GM19455 (cell line): ENCODE results near the gene SEMA3D.

Experiments
- ATAC-seq: cut with Tn5 transposase; IDR thresholded peaks from one replicate; pipeline ENCODE4 v1.9.1; 2021; ENCODE audit not compliant: unreplicated experiment

SEMA3D gene

DNA sequence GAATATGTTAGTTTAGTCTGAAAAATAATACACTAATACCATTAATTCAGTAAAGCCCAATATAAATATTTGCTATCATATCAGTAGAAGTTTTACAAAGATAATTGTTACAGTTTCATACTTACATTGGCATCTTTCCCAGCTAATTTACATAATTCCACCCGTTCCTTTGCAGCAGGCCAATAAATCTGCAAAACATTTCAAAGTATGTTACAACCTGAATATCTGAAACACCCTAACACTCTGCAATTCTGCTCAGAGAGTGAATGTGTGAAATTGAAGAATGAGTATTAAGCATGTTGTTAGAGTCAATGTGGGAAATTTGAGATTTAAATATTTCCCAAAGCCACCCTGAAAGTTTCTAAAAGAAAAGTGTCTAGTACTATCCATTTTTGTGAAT, 105.5 kb downstream of the SEMA3D start:
- ATAC-seq: no peak

GRCh38 chr7:85079434-85079833, 107.4 kb downstream of the SEMA3D start:
- no peak for ATAC-seq

DNA sequence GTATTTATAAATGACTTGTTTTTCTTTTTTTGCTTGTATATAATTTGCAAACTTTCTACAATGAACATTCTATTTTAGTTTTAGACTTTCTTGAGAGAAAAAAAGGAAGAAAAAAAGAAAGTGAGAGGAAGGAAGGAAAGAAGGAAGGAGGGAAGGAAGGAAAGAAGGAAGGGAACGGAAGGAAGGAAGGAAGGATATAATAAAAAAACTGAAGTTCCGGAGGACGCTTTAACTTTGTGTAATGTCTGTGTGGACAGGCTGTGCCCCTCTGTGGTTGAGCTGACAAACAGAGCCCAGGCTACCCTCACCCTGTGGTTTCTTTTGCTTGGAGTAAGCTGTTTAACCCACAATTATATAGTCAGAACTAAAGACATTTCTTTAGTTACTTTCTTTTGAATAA, 108.7 kb downstream of the SEMA3D start:
- no peak for ATAC-seq

GRCh38 chr7:85075864-85076263, 111.0 kb downstream of the SEMA3D start:
- ATAC-seq: no peak

DNA sequence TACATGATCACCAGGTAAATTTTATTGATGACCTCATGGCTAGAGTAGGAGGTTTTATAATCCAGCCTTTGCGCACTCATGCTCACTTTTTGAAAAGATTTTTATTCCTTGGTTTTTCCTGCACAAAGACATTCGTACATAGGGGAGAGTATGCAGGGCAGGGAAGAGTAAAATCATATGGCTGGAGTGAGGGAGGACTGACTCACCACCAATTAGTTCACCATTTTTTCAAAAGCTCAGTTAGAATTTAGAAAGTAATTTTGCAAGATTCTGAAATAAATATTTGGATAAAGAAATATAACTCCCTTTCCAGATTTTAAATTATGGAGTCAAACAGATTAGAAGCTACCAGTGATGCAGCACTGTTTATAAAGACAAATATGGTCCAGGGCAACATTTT, 111.9 kb downstream of the SEMA3D start:
- no peak for ATAC-seq

DNA sequence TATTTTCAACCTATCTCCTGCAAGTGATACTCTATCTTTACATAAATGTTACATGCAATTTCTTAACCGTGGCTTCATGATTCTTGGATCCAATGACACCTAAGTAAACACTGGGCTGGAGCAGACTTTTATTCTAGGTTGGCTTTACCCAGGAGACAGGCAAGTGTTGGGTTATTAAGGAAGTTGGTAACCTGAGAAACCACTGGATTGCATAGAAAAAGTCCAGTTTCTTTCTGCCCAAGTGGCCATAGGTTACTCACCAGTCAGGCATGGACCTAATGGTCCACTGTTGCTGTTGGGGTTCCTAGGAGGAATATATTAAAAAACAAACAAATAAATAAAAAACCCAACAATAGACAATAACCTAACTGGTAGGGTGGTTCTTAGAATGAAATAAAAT, 112.8 kb downstream of the SEMA3D start:
- no peak for ATAC-seq

GRCh38 chr7:85070967-85071628, 115.8 kb downstream of the SEMA3D start:
- no peak for ATAC-seq

DNA sequence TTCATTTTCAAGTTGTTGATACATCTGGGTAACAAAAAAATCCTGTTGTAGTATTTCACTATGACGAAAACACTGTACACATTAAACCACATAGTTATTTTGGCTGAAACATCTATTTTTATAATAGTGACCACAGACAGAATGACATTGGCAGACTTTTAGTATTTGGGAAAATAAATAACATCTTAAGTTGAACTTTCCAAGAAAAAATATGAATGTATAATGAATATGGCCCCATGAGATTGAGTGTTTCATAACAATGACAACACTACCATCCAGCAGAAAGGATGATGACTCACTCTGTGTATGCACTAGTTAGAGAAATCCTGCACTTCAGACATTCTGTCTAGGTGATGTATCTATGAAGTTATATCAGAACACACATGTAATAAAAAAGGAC, 118.1 kb downstream of the SEMA3D start:
- ATAC-seq: no peak

DNA sequence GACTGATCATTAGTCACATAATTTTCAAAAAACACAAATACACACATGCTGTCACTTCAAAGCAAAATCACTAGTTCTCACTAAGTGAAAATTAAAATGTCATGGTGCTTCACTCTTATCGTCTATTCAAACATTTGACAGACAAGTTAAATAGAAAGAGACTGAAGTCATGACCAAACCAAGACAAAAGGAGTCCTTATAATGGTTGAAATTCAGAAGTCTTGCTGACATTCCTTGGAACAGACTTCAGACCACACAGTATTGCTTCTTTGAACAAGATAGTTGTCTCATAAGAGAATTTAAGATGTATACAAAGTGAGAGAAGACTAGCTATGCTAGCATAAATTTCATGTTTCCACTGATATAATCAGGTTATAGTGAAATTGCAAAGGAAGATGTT, 119.5 kb downstream of the SEMA3D start:
- no peak for ATAC-seq

DNA sequence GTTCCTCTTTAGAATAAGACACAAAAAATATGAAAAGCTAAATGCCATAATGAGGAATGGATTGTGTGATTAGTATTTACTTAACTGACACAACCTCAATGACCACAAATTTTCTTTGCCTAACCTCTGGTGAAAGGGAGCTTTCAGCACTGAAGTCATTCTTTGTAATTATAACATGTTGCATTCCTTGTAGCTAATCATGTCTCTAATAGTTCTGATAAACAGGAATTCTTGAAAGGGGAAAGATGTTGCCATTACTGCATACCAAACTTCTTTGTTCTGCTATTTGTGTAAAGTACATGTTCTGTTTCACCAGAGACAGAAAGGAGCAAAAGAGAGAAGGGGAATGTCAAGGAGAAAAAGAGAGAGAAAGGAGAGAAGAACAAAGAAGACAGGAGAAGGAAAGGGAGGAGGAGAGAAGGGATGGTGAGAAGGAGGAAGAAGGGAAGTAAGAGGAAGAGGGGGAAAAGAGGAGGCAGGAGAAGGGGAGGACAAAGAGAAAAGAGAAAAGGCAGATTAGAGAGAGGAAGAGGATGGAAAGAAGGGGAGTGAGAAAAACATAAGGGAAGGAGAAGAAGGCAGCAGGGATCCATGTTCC, 120.9 kb downstream of the SEMA3D start:
- no peak for ATAC-seq

GRCh38 chr7:85065306-85065705, 121.5 kb downstream of the SEMA3D start:
- no peak for ATAC-seq

DNA sequence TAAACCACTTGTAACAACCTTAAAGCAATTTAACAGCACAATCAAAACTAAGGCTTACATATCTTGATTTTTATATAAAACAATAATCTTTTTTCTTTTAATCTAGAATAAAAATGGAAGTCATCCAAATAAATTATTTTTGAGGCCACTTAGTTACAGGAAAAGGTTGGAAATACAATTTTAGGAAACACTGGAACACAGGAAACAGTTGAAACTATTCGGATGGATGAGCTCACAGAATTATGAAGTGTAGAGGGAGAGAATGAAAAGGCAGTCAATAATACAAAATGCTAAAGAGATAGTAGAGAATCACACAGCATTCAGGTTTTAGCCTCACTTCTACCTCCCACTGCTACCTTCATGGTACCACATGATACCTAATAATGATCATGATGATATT, 124.2 kb downstream of the SEMA3D start:
- no peak for ATAC-seq

DNA sequence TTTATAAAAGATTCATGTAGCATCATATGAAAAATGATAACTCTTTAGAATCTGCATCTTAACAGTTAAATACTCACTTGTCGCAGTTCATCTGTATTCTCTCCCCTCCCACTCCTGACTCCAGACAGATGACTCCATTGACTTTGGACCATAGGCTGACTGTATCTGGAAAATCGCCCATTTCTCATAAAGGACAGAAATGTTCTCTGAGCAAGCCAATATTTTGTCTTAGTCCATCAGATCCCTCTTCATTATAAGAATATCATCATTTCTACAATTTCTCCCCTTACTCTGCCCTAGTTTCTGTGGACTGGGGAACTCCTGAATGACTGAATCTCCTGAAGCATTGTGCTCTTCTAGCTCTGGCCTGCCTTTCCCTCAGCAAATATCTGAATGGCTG, 125.4 kb downstream of the SEMA3D start:
- ATAC-seq: no peak

- ATAC-seq: no peak
These were observed 126.2 kb downstream of the SEMA3D start for GRCh38 chr7:85060696-85061095.

- ATAC-seq: no peak
These were observed 130.9 kb downstream of the SEMA3D start for GRCh38 chr7:85055906-85056305.

DNA sequence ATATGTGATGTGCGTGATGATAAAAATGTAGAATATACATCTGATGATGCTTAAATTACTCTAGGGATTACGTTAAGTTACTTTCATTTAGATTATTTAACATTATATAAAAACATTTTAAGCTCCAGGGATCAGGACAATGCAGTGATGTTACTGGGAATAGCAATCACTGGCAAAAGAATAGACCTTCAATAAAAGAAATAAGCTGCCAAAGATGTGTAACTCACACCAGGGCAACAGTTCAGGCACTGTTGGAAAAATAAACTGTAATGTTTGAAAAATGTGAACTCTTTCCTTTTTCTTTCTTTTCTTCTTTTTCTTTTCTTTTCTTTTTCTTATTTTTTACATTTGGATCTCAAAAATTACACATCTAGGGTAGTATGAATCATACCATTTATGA, 131.7 kb downstream of the SEMA3D start:
- ATAC-seq: no peak

DNA sequence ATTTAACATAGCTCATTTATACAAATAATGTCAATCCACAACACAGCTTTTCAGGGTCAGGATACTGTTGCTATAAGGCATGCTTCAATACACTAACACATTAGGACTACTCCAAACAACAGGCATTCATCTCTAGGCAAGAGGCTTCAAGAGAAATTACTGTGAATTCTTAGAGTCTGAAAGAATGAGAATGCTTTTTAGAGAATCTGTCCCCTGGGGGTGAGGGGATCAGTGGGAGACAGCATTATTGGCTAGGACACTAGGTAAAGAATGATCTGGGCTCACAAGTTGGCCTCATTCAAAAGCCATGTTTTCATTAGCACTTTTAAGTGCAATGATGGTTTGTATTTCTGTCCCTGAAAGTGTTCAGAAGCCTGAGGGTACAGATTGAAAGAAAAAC, 132.6 kb downstream of the SEMA3D start:
- ATAC-seq: no peak

DNA sequence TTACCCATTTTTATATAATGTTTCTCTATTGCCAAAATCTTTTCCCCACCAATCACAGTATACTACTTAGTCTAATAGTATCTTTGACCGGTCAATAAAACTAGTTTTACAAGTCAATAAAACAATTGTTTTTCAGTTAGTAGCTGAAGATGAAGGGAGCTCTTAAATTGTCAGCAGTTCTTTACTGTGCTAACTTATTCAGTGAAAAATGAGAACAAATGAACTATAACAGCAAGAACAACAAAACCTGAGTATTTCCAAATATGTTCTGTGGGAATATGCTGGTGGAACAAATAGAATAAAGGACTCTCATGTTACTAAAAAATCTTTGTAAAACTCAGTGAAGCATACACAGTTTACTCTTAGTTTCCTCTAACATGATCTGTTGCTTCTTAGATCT, 134.0 kb downstream of the SEMA3D start:
- no peak for ATAC-seq

DNA sequence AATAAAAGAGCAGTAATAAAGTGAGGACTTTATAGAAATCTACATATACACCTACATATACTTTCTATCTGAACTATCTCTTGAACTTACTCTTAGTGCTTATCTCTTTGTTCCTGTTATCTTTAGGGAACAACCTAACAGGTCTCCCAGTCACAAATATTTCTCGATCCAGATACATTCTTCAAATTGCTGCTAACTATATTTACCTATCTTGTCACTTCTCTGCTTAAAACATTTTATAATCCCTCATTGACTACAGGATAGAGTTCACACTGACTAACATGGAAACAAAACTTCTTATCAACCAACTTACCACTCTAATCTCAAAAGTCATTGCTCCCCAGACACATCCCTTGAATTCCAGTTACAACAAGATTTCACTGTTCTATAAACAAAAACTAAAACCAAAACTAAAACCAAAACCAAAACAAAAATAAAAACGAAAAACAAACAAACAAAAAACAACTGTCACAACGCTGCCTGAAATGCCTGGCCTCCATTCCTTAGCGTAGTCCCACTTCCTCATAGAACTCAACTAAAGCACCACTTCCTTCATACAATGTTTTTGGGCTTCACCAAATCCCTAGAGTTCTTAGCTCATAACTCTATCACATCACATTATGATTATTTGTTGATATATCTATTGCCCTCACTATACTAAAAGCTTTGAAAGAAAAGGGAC, 134.7 kb downstream of the SEMA3D start:
- no peak for ATAC-seq

GRCh38 chr7:85046534-85046933, 140.3 kb downstream of the SEMA3D start:
- no peak for ATAC-seq

DNA sequence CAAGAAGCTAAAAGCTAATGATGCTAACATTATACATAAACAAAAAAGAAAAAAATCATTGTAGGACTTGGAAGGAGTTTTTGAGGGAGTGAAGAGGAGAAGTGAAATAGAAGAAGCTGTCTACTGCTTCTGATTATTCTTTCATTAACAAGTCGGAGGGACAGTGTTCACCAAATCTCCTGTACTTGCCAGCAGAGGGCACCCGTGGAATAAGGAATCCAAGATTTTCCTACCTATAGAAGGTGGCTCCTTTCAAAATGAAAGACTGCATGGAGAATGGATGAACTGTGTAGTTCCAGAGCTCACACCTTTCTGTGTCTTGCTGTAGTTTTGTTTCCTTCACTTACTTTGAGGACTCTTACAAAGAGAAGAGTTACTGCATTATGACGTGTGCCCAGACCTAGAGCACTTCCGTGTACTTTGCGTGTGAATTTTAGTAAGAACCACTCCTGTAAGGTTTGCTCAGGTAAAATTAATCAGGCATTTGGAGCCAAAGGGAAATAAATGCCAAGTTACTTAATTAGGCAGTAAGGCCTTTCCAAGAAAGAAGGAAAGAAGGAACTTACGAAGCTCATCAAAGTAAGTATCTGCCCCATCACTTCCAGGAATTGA, 145.1 kb downstream of the SEMA3D start:
- no peak for ATAC-seq
